GM12874 (cell line): ENCODE results near the gene TSPAN18.

ENCODE experiments used
- CTCF ChIP-seq: IDR thresholded peaks from 2 replicates; pipeline ENCODE4 v1.5.1; 2011; ENCODE audit warnings: low read depth, mild to moderate bottlenecking, control low read depth, low read length, moderate library complexity; ENCODE audit not compliant: insufficient read depth

The TSPAN18 gene

GRCh38 chr11:44904261-44905020 lies 177.7 kb downstream of the TSPAN18 start:
- no peak for TF ChIP-seq CTCF

DNA sequence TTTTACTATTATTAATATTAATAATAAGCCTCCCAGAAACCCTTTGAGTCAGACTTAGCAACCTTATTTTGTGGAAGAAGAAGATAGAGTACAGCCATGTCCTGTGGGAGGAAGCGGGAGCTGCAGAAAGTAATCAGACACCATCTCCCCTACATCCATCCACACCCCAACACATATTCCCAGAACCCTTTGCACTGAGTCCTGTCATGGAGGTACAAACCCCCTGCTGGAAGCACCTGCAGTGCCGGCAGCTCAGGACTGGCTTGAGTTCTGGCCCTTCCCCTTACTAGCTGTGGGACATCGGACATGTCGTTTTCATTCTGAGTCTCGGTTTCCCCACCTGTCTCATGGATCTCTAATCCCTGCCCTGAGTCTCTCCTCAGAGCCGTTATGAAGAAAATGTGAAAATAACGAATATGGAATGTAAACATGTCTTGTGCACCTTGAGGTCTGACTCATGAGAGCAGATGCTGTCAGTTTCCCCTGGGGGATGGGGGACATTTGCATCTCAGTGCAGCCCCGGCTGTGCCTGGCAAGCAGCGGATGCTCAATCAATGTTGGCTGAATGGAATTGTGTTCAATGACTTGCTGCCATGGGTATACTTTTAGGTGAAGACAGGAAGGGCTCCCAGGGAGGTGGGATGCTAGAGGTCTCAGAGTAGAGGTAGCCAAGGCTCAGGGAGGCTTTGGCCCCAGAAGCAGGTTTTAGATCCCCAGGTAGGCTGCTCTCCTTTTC lies 178.5 kb downstream of the TSPAN18 start:
- TF ChIP-seq CTCF = no peak

GRCh38 chr11:44906649-44907048 lies 179.9 kb downstream of the TSPAN18 start:
- no peak for TF ChIP-seq CTCF

- no peak for TF ChIP-seq CTCF
These were observed 182.8 kb downstream of the TSPAN18 start for GRCh38 chr11:44909557-44909956.

GRCh38 chr11:44910591-44910990 lies 183.8 kb downstream of the TSPAN18 start:
- no peak for TF ChIP-seq CTCF

DNA sequence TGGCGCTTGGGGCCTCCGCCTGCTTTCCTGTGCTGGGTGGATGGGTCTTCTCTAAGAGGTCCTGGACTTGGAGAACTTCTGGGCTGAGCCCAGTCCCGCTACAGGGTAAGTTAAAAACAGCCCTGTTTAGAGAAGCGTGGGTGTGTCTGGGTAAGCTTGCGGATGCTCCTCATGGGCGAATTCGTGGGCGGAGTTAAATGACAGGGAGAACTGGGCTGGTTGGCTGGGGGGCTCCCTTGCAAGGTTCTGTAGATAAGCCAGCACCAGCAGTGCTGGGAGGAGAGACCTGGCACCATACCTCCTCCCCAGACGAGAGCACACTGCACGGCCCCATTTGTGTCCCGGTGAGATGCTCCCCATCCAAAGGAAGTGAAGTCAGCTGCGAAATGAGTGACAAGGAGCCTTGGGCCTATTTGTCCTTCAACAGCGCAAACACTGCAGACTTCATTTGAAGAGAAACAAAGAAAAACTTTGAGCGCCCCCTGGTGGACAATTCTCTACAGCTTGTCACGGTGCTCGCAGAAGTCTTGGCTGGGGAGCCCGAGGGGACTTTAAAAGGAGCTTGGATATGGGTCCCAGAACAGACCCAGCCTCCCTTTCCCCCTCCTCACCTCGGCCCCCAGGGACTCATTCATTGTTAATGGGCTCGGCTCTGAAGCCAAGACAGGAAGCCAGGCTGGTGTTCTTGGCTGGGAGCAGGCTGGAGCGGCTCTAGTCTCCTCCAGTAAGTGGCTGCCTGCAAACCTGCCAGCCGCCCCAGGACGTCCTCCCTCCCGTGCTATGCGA lies 184.5 kb downstream of the TSPAN18 start:
- TF ChIP-seq CTCF = peak; percentile 61
